ENCODE measurements around the gene RNASE8.

Gene RNASE8

GRCh38 chr14:21072781-21073339, 15.2 kb downstream of the RNASE8 start:
- DNase-seq (ENCODE audit: low spot score), result no peak

GRCh38 chr14:21073921-21074320, 16.3 kb downstream of the RNASE8 start:
- DNase-seq (ENCODE audit: low spot score), result no peak

- DNase-seq (ENCODE audit: low spot score), result no peak
Measured at GRCh38 chr14:21074398-21075272, 17.0 kb downstream of the RNASE8 start.

- DNase-seq (ENCODE audit: low spot score), result no peak
Measured at GRCh38 chr14:21075719-21076437, 18.3 kb downstream of the RNASE8 start.

DNA sequence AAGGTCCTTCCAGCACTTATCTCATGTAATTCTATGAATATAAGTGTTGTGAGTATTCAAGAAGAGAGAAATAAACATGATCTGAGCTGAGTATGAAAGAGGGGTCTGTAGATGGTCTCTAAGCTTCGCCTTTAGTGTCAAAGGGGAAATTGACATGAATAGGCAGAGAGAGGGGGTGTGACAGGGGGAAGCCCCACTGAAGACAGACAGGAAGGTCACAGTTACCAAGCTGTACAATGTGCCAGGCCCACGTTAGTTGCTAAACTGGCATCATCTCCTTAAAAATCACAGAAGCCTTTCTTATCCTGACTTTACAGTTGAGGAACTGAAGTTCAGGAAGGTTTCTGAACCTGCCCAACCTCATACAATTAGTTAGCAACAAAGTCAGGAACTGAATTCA, 20.1 kb downstream of the RNASE8 start:
- DNase-seq (ENCODE audit: low spot score), result no peak

DNA sequence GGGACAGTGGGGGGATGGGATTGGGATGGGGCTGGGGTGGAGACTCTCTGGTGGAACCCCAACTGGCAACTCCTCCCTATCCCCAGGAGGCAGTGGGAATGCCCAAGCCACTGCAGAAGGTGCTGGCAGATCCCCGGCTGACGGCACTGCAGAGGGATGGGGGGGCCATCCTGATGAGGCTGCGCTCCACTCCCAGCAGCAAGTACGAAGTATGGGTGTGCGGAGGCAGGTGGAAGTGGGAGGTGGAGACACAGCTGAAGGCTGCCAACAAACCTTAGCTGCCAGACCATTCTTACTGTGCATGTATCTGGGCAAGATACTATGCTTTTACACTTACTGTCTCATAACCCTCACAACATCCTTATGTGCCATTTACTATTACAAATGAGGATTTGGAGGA, 20.7 kb downstream of the RNASE8 start:
- DNase-seq (ENCODE audit: low spot score), result no peak

DNA sequence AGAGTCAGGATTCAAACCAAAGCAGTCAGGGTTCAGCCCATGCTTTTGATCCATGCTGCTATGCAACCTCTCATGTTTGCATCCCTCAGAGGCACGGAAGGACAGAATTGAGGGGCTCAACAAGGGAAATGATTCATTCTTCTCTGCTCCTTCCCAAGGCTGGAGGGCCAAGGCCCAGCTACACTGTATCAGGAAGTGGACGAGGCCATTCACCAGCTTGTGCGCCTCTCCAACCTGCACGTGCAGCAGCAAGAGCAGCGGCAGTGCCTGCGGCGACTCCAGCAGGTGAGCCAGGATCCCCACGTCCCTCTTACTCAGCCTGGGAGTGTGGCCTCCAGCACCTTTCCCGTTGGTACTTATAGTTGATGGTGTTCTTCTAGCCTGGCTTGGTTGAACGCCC, 21.1 kb downstream of the RNASE8 start:
- no peak for DNase-seq (ENCODE audit: low spot score)

- DNase-seq (ENCODE audit: low spot score), result no peak
Measured at GRCh38 chr14:21081521-21082142, 24.0 kb downstream of the RNASE8 start.

- no peak for DNase-seq (ENCODE audit: low spot score)
Measured at GRCh38 chr14:21083565-21084325, 26.1 kb downstream of the RNASE8 start.

DNA sequence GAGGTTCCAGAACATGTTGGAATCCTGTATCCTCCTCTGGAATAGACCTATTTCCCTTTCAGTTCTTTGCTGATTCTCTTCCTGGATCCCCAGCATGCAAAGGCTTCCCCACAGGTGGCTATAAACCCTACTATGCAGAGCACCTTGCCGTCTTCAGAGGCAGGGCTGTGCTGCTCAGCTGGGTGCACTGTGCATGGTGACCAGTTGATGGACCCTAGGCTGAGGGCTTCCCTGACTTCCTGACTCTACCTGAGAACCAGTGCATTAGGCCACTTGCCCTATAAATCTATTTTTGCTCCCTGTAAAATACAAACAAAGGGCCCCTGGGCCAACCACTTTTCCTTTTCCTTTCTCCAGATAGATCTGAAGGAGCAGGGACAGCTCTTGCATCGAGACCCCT, 26.8 kb downstream of the RNASE8 start:
- no peak for DNase-seq (ENCODE audit: low spot score)

DNA sequence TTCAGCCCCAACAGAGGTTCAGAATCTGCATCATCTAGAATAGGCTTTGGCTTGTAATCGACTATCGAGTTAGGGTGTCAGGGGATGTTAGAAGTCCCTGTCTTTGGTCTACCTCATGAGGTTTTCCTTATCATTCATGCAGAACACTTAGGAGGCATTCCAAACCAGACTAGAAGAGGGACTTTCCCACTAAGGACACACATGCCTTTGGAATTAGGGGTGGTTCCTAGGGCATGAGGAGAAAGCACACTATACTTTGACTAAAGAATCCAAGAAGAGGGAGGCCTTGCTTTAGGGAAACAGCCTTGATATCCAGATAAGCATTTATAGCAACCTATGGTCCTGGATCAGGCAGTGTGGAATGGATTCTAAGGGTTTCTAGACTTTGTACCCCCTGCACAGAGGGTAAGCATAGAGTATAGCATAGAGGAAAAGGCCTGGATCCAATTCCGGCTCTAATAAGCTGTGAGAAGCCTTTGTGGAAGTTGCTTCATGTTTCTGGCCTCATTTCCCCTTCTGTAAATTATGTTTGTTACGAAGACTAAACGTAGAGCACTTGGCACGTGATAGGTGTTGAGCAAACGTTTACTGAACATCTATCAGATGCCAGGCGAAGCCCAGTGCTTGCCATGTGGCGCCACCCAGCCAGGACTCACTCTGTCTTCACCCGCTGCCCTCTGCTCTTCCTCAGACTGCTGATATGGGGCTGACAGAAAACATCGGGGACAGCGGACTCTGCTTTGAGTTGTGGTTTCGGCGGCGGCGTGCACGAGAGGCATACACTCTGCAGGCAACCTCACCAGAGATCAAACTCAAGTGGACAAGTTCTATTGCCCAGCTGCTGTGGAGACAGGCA, 27.6 kb downstream of the RNASE8 start:
- peak; percentile 69 for DNase-seq (ENCODE audit: low spot score)

DNA sequence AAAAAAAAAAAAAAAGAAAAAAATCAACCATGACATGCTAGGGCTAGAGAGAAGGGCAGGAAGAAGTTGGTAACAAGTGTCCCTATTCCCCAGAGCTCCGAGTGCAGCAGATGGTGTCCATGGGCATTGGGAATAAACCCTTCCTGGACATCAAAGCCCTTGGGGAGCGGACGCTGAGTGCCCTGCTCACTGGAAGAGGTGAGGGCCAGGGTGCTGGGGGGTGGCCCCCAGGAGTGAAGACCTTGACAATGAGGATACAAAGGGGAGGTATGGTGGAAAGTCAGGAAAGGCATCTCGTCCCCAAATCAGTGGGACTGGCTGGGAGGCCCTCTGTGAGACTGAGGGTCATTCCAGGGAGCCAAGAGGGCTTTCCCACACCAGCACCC, 29.3 kb downstream of the RNASE8 start:
- DNase-seq (ENCODE audit: low spot score), result no peak

DNA sequence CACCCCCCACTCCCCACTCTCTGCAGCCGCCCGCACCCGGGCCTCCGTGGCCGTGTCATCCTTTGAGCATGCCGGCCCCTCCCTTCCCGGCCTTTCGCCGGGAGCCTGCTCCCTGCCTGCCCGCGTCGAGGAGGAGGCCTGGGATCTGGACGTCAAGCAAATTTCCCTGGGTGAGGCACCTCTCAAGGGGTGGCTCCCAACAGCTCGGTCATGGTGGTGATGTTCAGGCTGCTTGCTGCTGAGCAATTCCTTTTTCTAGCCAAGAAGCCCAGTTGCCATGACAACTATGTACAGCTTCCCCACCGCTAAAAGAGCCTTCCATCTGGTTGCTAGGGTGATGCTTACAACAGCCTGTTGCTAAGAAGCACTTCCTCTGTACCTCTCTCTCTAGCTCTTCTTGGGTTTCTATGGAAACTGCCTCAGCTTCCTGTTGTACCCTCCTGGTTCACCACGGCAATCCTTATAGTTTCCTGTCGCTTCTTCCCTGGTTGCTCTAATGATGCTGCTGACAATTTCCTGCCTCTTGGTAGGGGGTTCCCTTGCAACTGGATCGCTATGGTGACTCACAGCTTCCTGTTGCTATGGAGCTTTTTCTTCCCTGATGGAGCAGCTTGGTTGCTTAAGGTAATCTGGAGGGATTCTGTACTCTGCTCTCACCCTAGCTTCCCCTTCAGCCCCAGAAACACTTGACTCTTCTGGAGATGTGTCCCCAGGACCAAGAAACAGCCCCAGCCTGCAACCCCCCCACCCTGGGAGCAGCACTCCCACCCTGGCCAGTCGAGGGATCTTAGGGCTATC, 29.9 kb downstream of the RNASE8 start:
- DNase-seq (ENCODE audit: low spot score), result peak; percentile 69

DNA sequence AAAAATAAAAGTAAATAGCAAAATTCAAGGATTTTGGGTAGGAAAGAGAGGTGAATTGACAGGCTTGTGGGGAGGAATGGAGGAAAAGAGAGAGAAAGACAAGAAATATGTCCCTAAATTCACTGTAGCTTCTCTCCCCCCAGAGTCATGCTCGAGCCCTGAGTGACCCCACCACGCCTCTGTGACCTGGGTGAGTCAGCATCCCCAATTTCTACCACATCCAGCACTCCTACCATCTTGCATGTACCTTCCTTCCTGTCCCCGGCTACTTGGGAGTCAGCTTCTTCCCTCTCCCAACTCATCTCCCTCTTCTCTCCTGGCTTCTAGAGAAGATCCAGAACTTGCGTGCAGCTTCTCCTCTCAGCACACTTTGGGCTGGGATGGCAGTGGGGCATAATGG, 31.1 kb downstream of the RNASE8 start:
- DNase-seq (ENCODE audit: low spot score), result peak; percentile 4

DNA sequence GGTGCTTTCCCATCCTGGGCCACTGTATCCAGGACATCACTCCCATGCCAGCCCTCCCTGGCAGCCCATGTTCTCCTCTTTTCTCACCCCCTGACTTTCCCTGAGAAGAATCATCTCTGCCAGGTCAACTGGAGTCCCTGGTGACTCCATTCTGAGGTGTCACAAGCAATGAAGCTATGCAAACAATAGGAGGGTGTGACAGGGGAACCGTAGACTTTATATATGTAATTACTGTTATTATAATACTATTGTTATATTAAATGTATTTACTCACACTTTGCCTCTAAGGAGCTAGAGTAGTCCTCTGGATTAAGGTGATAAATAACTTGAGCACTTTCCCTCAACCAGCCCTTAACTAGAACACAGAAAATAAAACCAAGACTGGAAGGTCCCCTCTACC, 31.6 kb downstream of the RNASE8 start:
- DNase-seq (ENCODE audit: low spot score), result no peak

DNA sequence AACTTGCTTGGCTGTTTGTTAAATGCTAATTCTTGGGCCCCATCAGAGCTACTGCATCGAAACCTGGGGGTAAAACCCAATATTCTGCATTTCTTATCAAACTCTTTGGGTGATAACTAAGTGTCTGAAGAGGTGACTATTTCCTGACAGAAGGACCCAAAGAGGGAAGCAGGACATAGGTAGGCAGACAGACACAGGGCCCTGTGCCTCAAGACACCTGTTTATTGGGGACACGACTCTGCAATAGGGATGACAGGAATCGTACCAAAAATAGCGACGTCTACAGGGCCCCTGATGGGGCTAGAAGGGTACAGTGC, 32.2 kb downstream of the RNASE8 start:
- DNase-seq (ENCODE audit: low spot score), result no peak

DNA sequence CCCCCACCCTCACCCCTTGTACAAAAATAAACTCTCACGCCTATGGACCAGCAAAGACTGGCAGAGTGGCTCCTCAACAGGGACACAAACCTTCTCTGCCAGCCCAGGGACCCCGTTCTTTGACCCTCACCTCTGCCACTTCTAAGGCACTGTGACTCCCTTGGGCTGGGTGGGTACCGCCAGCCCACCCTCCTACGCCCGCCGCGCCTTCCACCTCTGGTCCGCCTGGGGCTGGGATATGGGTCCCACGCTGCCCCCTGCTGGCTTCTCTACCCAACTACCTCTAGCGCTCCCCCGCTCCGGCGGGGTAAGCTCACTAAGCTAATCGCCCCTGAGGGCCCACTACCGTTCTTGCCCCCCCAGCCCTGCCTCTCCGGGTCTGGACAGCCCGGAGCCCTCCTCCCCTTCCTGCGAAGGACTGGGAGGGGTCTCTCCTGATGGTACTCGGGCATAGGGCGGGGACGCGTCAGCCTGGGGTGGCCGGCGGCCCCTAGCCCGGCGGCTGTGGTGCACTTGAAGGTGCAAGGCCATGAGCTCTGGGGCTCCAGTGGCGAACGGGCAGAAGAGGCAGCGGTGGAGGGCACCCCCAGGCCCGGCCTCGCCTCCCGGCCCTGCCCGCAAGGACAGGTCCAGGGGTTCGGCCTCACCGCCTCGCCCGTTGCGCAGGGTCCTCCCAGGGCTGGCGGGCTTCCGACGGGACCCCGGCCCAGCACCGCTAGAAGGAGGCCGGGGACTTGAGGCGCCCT, 32.7 kb downstream of the RNASE8 start:
- DNase-seq (ENCODE audit: low spot score), result peak; percentile 51

- DNase-seq (ENCODE audit: low spot score), result peak; percentile 7
Measured at GRCh38 chr14:21090940-21091663, 33.5 kb downstream of the RNASE8 start.

GRCh38 chr14:21091821-21092272, 34.2 kb downstream of the RNASE8 start:
- peak; percentile 10 for DNase-seq (ENCODE audit: low spot score)

Data from GM03348 (cell line).